Astrocyte (in vitro differentiated cells and primary cell): ENCODE measurements around the gene STMND1. TPM values are rescaled to one million over a fixed set of nuclear protein-coding genes. Genes with fewer than 3 reads are reported as not detected.
"Not testable (repeated sequence)": the region's sequence is repeated elsewhere in the genome, so short reads cannot be mapped to it uniquely, and the experiment has no call there.

Experiments
- DNase-seq: peaks from one replicate; pipeline ENCODE4 v3.0.0-alpha.2; 2010; ENCODE audit warnings: low read depth
- FAIRE-seq: peaks from 2 replicates; lab custom pipeline; 2011; peaks lifted over from hg19 to GRCh38; lab: Jason Lieb, UNC
- H2AFZ ChIP-seq: 2 replicates; pipeline ENCODE4 v1.6.0; 2012; ENCODE audit warnings: low read depth, low read length, inconsistent platforms
- H3K27ac ChIP-seq: 2 replicates; pipeline ENCODE4 v1.5.1; 2011; ENCODE audit warnings: low read depth, low read length, inconsistent platforms
- H3K27me3 ChIP-seq: 2 replicates; pipeline ENCODE4 v1.6.0; 2011; ENCODE audit warnings: low read length, inconsistent platforms; ENCODE audit not compliant: insufficient read depth
- H3K36me3 ChIP-seq: 2 replicates; pipeline ENCODE4 v1.5.1; 2011; ENCODE audit warnings: low read length, inconsistent platforms; ENCODE audit not compliant: insufficient read depth
- H3K4me1 ChIP-seq: 2 replicates; pipeline ENCODE4 v1.5.1; 2011; ENCODE audit warnings: low read length, inconsistent platforms; ENCODE audit not compliant: insufficient read depth
- H3K4me2 ChIP-seq: 2 replicates; pipeline ENCODE4 v1.6.0; 2012; ENCODE audit warnings: low read length, inconsistent platforms
- H3K4me3 ChIP-seq: 2 replicates; pipeline ENCODE4 v1.5.1; 2011; ENCODE audit warnings: low read depth, mild to moderate bottlenecking, low read length, inconsistent platforms; ENCODE audit not compliant: insufficient read depth
- H3K79me2 ChIP-seq: 2 replicates; pipeline ENCODE4 v1.6.0; 2012; ENCODE audit warnings: mild to moderate bottlenecking, low read length, inconsistent platforms; ENCODE audit not compliant: insufficient read depth
- H3K9ac ChIP-seq: 2 replicates; pipeline ENCODE4 v1.6.0; 2012; ENCODE audit warnings: mild to moderate bottlenecking, low read length, inconsistent platforms
- H3K9me3 ChIP-seq: 2 replicates; pipeline ENCODE4 v1.5.1; 2012; ENCODE audit warnings: low read depth, mild to moderate bottlenecking, low read length, inconsistent platforms; ENCODE audit not compliant: insufficient read depth
- H4K20me1 ChIP-seq: 2 replicates; pipeline ENCODE4 v1.6.0; 2012; ENCODE audit warnings: low read length, inconsistent platforms; ENCODE audit not compliant: insufficient read depth
- H3K27ac Mint-ChIP-seq: one replicate; pipeline ENCODE4 v1.8.0; 2021; ENCODE audit warnings: mild to moderate bottlenecking, mixed read lengths; ENCODE audit not compliant: unreplicated experiment
- H3K27me3 Mint-ChIP-seq: one replicate; pipeline ENCODE4 v1.8.0; 2021; ENCODE audit warnings: low read depth, mixed read lengths; ENCODE audit not compliant: unreplicated experiment
- H3K36me3 Mint-ChIP-seq: one replicate; pipeline ENCODE4 v1.8.0; 2021; ENCODE audit warnings: low read depth, mixed read lengths; ENCODE audit not compliant: unreplicated experiment
- H3K4me1 Mint-ChIP-seq: one replicate; pipeline ENCODE4 v1.8.0; 2021; ENCODE audit warnings: low read depth, mixed read lengths; ENCODE audit not compliant: unreplicated experiment
- H3K4me3 Mint-ChIP-seq: one replicate; pipeline ENCODE4 v1.8.0; 2021; ENCODE audit warnings: mild to moderate bottlenecking, moderate library complexity, mixed read lengths; ENCODE audit not compliant: unreplicated experiment
- H3K9me3 Mint-ChIP-seq: one replicate; pipeline ENCODE4 v1.8.0; 2021; ENCODE audit warnings: mild to moderate bottlenecking, mixed read lengths; ENCODE audit not compliant: unreplicated experiment
- CTCF ChIP-seq: IDR thresholded peaks from 2 replicates; pipeline ENCODE4 v1.5.1; 2011; ENCODE audit warnings: low read depth, mild to moderate bottlenecking, inconsistent platforms, low read length, moderate library complexity; ENCODE audit not compliant: insufficient read depth
- EZH2 ChIP-seq: IDR thresholded peaks from 2 replicates; pipeline ENCODE4 v1.6.1; 2012; ENCODE audit warnings: mild to moderate bottlenecking, low read length, inconsistent platforms; ENCODE audit not compliant: insufficient read depth
- total RNA-seq: library from RNA; stranded (reverse); gene quantifications from 2 replicates; pipeline ENCODE4 v1.2.1, GENCODE V29; 2021

STMND1 gene
- total RNA-seq, 1 donor from 2014 or later = 0.16 TPM

- no peak overlapping the region for H3K27ac Mint-ChIP-seq
- H3K36me3 Mint-ChIP-seq = peaks cover 4% of the 10 kb centered on the region
- no peak overlapping the region for H3K4me3 Mint-ChIP-seq
- Histone ChIP-seq H4K20me1 (no peaks in the 10 kb centered on the region), H3K27ac (no peak overlapping the region), H3K4me2 (no peak overlapping the region), H3K27me3 (no peaks in the 10 kb centered on the region), H3K9ac (no peak overlapping the region), H3K4me1 (no peaks in the 10 kb centered on the region), H3K36me3 (no peaks in the 10 kb centered on the region), H2AFZ (no peak overlapping the region), H3K9me3 (peaks cover 1% of the 10 kb centered on the region), H3K79me2 (no peaks in the 10 kb centered on the region), H3K4me3 (no peak overlapping the region)
- TF ChIP-seq CTCF (no peak), EZH2 (no peak)
- FAIRE-seq (no peak), DNase-seq (no peak)
- no peaks in the 10 kb centered on the region for H3K4me1 Mint-ChIP-seq
- H3K27me3 Mint-ChIP-seq = peaks cover 11% of the 10 kb centered on the region
- H3K9me3 Mint-ChIP-seq = peaks cover 8% of the 10 kb centered on the region
Measured at GRCh38 chr6:17064975-17065374, 36.9 kb upstream of the STMND1 start.

- H3K9me3 Mint-ChIP-seq = peaks cover 19% of the 10 kb centered on the region
- Histone ChIP-seq H3K4me2 (no peak overlapping the region), H3K36me3 (no peaks in the 10 kb centered on the region), H3K27ac (no peak overlapping the region), H3K4me3 (no peak overlapping the region), H2AFZ (no peak overlapping the region), H3K9me3 (peaks cover 3% of the 10 kb centered on the region), H3K27me3 (no peaks in the 10 kb centered on the region), H3K9ac (no peak overlapping the region), H3K4me1 (no peaks in the 10 kb centered on the region), H3K79me2 (no peaks in the 10 kb centered on the region), H4K20me1 (no peaks in the 10 kb centered on the region)
- H3K27ac Mint-ChIP-seq = no peak overlapping the region
- TF ChIP-seq CTCF (no peak), EZH2 (no peak)
- no peak for DNase-seq
- no peak overlapping the region for H3K4me3 Mint-ChIP-seq
- no peak for FAIRE-seq
- peaks cover 11% of the 10 kb centered on the region for H3K27me3 Mint-ChIP-seq
- H3K36me3 Mint-ChIP-seq = peaks cover 4% of the 10 kb centered on the region
- no peaks in the 10 kb centered on the region for H3K4me1 Mint-ChIP-seq
Measured at GRCh38 chr6:17066610-17067009, 35.2 kb upstream of the STMND1 start.

GRCh38 chr6:17068972-17069371 is 32.9 kb upstream of the STMND1 start:
- H3K27me3 Mint-ChIP-seq = peaks cover 12% of the 10 kb centered on the region
- not testable (repeated sequence) for H3K27ac ChIP-seq, H3K36me3 ChIP-seq, H3K27ac Mint-ChIP-seq, H3K4me3 ChIP-seq, H3K36me3 Mint-ChIP-seq, H3K27me3 ChIP-seq, H4K20me1 ChIP-seq, H3K9me3 ChIP-seq, H3K79me2 ChIP-seq, FAIRE-seq, H3K4me2 ChIP-seq, H3K4me1 ChIP-seq, H2AFZ ChIP-seq, DNase-seq, H3K4me3 Mint-ChIP-seq, H3K4me1 Mint-ChIP-seq, H3K9ac ChIP-seq
- peaks cover 28% of the 10 kb centered on the region for H3K9me3 Mint-ChIP-seq

- DNase-seq, H3K9me3 ChIP-seq, H3K36me3 Mint-ChIP-seq, H3K79me2 ChIP-seq, FAIRE-seq, H3K27me3 ChIP-seq, H3K36me3 ChIP-seq, H4K20me1 ChIP-seq, H3K4me3 ChIP-seq, H2AFZ ChIP-seq, H3K4me1 Mint-ChIP-seq, H3K9ac ChIP-seq, H3K4me1 ChIP-seq, H3K4me3 Mint-ChIP-seq, H3K4me2 ChIP-seq, H3K27ac ChIP-seq, H3K27ac Mint-ChIP-seq: not testable (repeated sequence)
- Mint-ChIP-seq H3K27me3 (peaks cover 16% of the 10 kb centered on the region), H3K9me3 (peaks cover 34% of the 10 kb centered on the region)
Measured at GRCh38 chr6:17070400-17070799, 31.4 kb upstream of the STMND1 start.

- peaks cover 46% of the 10 kb centered on the region for H3K9me3 Mint-ChIP-seq
- H3K27ac ChIP-seq, H2AFZ ChIP-seq, H3K4me1 Mint-ChIP-seq, FAIRE-seq, DNase-seq, H3K79me2 ChIP-seq, H3K27me3 ChIP-seq, H3K27ac Mint-ChIP-seq, H3K4me2 ChIP-seq, H3K4me3 ChIP-seq, H3K4me3 Mint-ChIP-seq, H3K36me3 Mint-ChIP-seq, H3K9ac ChIP-seq, H3K9me3 ChIP-seq, H4K20me1 ChIP-seq, H3K36me3 ChIP-seq, H3K4me1 ChIP-seq, H3K27me3 Mint-ChIP-seq: not testable (repeated sequence)
Measured at GRCh38 chr6:17073596-17073995, 28.3 kb upstream of the STMND1 start.
